OCI-LY3 (cell line): ENCODE measurements around the gene KL.
A peak's percentile ranks its signal among the peaks of the same experiment; 100 is the strongest.

Source experiments
- EZH2phosphoT487 ChIP-seq: fragments of 200-600 bp; shearing (Covaris generic); IDR thresholded peaks from 2 replicates; pipeline ENCODE4 v1.6.1; 2018; ENCODE audit warnings: antibody characterized with exemption, mixed run types, low read depth
- TF ChIP-seq, protein P1 (sequence below): fragments of 200-600, 300-600 bp; sonication (generic); IDR thresholded peaks from 2 replicates; pipeline ENCODE4 v1.5.1; 2014; ENCODE audit warnings: antibody characterized with exemption, low read length, low read depth

DNA sequence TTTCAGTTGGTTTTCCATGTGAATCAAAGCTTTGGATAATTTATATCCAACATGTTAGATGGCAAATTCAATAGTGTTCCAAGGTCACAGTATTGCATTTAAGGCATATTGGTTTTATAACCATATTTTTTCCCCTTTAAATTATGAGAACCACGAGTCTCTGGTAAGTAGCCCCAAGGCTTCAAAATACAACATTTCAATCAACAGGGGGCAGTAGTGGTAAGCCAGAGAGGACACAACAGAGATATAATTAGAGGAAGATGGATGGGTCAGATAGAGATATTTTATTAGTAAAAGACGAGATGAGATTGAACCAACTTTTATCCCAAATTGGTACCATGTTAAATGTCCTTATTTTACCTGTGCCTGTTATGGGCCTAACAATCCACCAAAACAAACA is 53.1 kb downstream of the KL start:
- TF ChIP-seq, protein P1, sequence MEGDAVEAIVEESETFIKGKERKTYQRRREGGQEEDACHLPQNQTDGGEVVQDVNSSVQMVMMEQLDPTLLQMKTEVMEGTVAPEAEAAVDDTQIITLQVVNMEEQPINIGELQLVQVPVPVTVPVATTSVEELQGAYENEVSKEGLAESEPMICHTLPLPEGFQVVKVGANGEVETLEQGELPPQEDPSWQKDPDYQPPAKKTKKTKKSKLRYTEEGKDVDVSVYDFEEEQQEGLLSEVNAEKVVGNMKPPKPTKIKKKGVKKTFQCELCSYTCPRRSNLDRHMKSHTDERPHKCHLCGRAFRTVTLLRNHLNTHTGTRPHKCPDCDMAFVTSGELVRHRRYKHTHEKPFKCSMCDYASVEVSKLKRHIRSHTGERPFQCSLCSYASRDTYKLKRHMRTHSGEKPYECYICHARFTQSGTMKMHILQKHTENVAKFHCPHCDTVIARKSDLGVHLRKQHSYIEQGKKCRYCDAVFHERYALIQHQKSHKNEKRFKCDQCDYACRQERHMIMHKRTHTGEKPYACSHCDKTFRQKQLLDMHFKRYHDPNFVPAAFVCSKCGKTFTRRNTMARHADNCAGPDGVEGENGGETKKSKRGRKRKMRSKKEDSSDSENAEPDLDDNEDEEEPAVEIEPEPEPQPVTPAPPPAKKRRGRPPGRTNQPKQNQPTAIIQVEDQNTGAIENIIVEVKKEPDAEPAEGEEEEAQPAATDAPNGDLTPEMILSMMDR: peak; percentile 61
- TF ChIP-seq EZH2phosphoT487: no peak
